GM18517 (cell line): ENCODE measurements around the gene MYO7B.

Source experiments
- ATAC-seq: cut with Tn5 transposase; IDR thresholded peaks from one replicate; pipeline ENCODE4 v1.9.1; 2021; ENCODE audit warnings: mild to moderate bottlenecking, moderate library complexity; ENCODE audit not compliant: unreplicated experiment

MYO7B gene

DNA sequence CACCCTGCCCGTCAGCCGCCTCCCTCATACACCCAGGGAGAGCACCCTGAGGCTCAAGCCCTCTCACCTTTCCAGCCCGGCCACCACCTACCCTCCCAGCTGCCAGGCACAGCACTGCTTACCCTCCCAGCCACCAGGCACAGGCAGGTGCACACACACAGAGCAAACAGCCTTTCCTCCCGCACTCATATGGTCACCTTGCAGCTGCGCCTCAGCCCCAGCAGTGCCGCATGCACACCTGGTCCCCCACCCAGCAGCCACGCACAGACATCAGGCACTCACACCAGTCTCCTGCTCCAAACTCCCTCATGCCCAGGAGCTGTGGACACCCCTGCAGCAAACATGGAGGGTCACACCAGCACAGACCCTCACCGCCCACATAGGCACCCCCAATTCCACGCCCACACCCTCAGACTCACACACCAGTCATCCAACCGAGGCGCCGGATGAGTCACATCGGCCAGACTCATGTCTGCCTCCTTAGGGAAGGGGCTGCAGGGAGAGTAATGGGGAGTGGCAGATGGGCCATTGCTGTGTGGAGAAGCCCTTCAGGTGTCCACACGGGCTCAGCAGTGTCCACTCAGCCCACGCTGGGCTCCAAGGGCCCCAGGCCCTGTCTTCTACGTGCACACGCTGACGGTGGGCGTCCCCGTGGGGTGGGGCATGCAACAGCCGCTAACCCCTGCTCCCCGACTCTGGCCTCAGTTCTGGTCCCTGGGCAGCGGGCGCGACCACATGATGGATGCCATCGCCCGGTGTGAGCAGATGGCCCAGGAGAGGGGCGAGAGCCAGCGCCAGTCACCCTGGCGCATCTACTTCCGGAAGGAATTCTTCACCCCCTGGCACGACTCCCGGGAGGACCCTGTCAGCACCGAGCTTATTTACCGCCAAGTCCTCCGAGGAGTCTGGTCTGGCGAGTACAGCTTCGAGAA lies 88.2 kb downstream of the MYO7B start:
- no peak for ATAC-seq

DNA sequence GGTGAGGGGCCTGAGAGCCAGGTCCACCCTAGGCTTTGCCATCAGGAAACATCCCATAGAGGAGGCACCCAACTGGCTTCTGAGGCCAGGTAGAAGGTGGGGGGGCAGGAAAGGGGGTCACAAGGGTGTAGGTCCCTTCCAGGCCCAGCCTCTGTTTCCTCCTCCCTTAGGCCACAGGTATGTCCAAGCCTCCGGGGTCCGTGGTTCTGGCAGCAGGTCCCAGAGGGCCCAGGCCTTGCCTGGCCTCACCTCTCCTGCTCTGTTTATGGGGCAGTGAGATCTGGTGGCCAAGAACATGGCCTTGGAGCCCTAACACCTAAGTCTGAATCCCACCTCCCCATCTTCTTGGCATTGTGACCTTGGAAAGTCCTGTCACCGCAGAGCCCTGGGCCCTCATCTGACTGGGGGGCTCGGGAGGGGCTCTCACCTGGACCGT lies 88.9 kb downstream of the MYO7B start:
- no peak for ATAC-seq

DNA sequence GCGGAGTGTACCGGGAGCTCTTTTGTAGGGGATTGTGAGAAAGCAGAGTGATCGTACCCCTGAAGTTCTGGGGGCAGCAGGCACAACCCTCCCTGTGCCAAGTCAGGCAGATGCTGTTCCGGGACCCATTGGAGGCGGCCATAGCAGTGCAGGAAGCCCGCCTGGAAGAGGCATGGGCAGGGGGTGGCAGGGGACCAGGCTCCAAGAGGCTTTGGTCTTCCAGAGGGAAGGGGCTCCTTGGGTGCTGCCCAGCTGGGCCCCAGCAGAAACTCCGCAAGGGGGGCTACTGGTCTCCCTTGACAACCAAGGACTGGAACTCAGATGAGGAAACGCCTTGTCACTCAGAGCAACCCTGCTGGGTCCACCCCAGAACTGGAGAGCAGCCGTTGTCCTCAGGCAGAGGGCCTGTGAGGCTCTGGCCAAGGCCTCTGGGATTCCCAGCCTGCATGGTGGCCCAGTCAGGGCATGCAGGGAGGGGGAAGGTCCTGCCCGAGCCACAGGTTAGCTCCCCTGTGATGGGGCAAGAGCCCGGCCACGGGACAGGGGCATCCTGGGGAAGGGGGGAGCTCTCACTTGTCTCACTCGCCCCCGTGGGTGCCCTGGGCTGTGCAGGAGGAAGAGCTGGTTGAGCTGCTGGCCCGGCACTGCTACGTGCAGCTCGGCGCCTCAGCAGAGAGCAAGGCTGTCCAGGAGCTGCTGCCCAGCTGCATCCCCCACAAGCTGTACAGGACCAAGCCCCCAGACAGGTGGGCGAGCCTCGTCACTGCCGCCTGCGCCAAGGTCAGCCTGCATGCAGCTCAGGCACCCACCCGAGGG lies 89.5 kb downstream of the MYO7B start:
- no peak for ATAC-seq

DNA sequence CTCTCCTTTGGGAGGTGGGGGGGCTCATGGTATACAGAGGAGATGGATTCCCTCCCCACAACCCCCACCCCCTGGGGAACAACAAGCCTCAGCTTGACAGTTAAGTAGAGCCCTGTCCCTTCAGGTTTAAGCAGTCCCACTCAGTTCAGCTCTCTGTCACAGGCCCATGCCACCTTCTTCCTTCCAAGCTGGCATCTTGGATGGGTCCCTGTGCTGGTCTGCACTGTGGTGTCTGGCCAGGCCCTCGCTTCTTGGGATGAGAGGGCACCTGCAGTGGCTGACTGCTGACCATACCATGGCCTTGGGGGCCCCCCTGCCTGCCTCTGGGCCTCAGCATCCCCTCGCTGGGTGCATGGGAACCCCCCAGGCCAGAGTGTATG lies 90.1 kb downstream of the MYO7B start:
- no peak for ATAC-seq

DNA sequence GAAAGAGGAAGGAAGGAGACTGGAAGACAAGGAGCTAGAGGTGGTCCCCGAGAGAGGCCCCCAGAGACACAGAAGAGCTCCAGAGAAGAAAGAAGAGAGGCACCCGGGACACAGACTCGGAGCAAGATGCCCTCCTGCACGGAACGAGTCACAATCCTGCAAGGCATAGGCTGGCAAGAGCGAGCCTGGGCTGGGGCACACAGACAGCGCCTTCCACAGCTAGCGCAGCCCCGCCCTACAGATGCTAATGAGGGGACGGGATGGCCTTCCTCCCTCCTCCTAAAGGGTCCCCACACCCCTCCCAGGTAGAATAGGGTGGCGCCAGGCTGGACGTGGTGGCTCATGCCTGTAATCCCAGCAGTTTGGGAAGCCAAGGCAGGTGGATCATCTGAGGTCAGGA lies 90.7 kb downstream of the MYO7B start:
- ATAC-seq: no peak

DNA sequence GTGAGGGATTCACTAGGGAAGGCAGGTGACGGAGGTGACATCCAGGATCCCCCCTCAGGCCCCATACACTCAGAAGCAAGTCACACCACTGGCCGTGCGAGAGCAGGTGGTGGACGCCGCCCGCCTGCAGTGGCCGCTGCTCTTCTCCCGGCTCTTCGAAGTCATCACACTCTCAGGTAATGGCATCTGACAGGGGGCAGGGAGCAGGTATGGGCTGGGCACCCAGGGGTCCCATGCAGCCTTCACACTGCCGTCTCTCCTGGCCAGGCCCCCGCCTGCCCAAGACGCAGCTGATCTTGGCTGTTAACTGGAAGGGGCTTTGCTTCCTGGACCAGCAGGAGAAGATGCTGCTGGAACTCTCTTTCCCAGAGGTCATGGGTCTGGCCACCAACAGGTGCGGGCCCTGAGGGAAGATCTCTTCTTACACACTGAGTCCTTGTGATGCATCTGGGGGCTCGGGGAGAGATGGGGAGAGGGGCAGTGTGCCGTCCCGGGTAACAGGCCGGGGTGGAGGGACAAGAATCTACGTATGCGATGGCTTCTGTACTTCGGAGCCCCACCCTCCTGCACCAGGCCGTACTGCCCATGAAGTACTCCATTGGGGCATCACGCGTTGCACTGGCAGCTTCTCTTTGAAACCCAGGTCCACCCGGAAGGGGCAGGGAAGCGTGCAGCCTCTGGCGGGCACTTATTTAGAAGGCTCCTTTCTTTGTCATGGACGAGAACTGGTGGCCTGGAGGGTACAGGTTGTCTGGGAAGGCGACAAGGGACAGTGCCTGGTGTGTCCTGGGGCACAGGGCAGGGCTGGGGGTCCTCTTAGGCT lies 91.6 kb downstream of the MYO7B start:
- no peak for ATAC-seq

DNA sequence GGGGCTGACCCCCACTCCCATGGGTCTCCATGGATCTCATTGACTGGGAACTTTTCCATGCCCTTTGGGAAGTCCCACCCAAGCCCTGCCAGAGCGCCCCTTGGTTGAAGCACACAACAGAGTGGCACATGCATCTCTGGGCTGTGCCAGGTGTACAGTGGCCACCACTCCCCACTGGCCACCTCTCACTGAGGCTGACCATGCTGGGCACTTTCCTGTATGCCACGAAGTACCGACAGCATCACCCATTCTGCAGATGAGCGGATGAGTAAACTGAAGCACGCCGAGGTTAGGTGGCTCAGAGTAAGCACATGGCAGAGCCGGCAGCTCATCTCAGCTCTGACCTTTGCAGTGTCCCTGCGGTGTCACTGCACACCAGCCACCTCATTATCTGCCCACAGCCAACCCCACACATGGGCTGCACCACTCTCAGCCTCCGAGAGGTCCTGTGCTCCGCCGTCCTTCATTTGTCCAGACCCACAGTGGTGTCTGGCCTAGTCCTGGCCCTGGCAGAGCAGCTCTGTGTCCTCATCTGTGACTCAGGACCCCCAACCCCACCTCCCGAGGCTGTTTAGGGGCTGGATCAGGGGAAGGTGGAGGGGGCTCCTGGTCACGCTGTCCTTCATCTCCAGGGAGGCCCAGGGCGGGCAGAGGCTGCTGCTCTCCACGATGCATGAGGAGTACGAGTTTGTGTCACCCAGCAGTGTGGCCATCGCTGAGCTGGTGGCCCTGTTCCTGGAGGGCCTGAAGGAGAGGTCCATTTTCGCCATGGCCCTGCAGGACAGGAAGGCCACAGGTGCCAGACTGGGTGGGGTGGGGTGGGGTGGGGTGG lies 92.5 kb downstream of the MYO7B start:
- no peak for ATAC-seq

DNA sequence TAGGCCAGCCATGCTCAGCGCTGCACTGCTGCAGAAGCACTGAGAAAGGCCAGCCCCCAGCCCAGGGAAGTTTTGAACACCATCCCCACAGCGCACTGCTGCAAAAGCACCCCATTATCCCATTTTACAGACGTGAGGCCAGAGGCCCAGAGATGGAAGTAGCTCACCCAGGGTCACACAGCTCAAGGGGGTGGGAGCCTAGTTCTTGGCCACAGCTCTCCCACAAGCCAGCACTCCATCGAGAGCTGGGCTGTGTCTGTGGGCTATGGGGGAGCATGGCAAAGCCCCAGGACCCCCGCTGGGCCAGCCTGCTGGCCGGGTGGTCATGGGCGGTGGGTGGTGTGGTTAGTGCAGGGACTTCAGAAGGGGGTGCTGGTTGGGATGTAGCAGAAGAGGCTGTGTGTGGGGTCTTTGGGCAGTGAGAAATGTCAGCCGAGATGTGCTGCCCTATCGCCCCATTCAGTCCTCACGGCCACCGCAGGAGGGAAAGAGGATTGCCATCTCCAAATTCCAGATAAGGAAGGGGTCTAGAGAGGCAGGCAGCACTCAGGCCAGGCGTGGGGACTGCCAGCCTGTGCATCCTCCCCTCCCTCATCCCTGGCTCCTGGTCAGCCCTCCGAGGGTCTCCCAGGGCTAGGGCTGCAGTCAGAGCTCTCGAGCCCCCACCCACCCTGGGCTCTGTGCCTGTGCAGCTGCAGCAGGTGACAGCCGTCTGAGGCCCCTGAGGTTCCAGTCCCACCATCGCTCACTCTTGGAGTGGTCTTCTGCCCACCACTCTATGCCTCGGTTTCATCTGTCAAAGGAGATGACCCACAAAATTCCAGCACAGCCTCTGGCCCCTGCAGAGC lies 93.5 kb downstream of the MYO7B start:
- ATAC-seq: no peak

DNA sequence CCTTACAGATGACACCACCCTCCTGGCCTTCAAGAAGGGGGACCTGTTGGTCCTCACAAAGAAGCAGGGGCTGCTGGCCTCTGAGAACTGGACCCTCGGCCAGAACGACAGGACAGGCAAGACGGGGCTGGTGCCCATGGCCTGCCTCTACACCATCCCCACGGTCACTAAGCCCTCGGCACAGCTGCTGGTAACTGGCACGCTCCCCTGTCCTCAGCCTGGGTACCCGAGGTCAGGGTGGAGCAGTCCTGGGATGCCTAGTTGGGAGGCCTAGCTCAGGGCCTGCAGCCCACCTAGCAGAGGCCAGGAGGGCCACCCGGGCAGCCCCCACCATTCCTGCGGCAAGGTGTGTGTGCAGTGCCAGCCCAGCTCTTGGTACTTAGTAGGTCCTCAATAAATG lies 94.2 kb downstream of the MYO7B start:
- no peak for ATAC-seq

DNA sequence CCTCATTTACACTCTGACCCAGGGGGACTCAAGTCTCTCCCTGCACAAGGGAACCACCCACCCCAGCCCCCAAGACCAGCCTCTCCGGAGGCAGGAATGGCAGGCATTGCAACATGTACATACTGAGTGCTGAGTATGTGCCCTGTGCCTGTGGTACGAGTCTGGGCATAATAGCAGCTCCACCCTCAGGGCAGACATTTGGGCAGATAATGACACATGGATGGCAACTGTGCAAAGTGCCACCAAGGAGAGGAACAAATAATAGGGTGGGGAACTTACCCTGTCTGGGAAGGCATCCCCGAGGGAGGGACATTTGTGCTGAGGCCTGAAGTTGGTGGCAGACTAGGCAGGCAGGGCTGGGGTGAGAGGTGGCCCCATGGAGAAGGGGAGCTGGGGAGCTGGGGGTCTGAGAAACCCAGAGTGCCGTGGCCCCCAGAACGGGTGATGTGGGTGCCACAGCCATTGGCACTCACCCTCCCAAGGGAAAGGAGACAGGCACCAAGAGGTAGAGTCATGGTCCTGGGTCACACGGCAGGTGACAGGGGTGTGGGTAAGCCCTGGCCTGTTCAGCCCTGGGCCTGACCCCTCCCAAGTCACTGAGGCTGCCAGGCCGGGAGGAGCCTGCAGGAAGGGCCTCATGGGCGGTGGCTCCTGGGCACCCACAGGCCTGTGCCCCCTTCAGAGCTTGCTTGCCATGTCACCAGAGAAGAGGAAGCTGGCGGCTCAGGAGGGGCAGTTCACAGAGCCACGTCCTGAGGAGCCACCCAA lies 94.8 kb downstream of the MYO7B start:
- ATAC-seq: no peak

DNA sequence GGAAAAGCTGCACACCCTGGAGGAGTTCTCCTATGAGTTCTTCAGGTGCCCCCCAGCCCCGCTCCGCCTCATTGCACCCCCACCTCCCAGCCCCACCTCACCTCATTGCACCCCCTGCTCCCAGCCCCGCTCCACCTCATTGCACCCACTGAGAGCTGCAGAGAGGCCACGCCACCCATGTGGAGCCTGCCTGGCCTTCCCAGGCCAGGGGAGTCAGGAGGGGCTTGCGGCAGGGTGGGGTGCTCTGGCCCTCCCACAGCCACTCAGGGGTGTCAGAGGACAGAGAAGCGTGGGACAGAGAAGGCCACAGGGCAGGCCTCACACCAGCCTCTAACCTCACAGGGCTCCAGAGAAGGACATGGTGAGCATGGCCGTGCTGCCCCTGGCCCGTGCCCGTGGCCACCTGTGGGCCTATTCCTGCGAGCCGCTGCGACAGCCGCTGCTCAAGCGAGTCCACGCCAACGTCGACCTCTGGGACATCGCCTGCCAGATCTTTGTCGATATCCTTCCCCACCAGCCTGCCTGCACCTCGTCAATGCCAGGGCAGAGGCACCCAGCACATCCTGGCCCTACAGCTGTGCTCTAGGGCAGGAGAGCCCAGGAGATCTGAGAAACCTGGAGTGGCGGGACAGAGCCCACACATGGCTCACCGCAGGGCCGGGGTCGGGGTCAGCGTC lies 95.5 kb downstream of the MYO7B start:
- no peak for ATAC-seq

DNA sequence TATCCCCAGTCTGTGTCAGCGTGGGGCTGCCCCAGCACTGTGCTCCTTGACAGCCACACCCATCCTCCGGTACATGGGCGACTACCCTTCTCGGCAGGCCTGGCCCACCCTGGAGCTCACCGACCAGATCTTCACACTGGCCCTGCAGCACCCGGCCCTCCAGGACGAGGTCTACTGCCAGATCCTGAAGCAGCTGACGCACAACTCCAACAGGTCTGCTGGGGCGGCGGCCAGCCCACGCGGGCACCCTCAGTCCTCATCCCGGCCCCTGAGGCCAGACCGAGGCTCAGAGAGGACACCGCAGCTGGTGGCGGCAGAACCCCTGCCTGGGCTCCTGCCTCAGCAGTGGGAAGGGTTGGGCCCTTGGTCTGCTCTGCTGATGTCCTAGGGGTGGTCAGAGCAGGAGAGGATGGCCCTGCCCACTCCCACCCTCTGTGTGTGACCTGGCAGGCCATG lies 96.1 kb downstream of the MYO7B start:
- no peak for ATAC-seq

DNA sequence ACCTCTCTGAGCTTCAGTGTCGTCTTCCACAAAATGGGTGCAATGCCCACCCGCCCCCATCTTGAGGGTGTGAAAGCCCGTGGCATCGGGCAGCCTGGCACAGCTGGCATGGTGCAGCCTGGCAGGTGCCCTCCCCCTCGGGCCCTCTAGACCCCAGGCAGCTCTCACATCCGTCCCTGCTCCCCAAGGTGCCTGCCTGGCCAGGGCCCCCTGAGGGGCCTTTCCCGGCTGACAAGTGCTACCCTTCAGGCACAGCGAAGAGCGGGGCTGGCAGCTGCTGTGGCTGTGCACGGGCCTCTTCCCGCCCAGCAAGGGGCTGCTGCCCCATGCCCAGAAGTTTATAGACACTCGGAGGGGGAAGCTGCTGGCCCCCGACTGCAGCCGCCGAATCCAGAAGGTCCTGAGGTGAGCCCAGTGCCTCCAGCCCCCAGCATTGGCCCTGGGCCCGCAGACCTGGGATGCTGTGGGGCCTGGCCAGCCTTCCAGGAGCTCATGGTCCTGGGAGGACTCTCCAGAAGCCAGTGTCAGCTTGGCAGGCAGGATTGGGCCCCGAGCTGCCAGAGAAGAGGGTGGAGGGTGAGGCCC lies 96.6 kb downstream of the MYO7B start:
- no peak for ATAC-seq

DNA sequence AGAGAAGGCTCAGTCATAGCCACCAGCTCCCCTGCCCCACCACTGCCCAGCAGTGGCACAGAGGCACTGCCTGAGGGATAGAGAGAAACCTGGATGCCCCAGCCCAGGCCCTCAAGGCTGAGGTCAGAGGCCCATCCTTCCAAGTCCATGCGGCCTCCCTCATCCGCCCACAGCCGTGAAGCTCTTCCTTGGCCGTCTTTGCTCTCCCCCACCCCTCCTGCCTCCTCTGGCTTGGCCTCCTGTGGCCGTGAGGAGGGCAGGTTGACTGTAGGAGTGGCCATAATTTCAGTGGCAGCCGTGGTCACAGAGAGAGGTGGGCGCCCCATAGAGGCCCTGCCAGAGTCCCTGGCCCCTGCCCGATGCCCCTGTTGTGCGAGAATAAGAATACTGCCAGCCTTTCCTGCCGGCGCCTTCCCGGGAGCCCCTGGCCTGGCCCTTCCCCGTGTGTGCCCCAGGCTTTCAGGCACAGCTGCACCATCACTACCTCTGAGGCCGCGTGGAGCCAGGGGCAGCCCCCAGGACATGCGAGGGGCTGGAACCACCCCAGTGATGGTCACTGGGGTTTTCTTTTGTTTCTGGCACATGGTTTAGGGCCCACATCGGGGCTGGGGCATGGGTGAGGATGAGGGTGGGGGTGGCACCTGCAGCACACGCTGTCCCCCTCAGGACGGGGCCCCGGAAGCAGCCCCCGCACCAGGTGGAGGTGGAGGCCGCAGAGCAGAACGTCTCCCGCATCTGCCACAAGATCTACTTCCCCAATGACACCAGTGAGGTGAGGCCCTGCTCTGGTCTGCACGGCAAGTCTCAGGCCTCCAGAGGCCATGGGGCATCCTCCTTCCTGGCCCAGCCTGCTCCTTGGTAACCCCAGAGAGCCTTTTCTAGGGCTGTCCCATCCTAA lies 97.4 kb downstream of the MYO7B start:
- peak; percentile 61 for ATAC-seq

DNA sequence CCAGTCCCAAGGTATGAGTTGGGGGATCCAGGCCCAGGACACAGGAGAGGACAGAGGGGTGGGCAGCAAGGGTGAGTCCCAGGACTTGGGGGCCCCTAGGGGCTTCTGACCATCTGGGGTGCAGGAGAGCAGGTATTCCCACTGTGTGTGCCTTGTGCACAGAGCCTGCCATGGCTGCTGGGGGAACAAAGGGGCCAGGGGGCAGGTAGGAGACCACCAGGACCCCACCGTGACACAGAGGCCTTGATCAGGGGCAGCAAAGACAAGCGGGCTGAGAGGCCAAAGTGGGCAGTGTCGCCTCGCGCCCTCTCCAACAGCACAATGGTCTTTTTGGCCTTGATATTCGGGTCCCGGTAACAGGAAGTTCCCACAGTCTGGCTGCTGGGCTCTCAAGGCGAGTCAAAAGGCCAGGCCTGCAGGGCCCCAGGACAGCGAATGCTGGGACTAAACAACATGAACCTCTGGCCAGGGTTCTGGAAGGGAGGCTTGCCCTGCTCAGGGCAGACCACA lies 98.1 kb downstream of the MYO7B start:
- no peak for ATAC-seq

DNA sequence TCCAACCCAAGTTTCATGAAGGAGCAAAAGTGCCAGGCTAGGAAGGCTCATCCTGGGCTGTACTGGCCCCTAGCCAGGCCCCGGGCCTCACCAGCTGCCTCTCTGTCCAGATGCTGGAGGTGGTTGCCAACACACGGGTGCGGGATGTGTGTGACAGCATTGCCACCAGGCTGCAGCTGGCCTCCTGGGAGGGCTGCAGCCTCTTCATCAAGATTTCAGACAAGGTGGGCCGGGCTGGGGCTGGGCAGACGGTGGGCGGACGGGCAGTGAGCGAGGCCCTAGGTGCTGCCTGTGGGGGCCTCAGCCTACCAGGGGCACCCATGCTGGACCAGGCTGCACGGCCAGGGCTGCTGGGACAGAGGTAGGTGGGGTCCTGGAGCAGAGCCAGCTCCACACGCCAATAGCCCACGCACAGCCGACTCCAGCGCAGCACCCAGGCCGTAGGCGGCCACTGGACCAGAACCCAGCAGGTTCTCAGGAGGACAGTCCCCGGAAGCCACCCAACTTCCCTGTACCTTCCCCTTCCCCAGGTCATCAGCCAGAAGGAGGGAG lies 98.7 kb downstream of the MYO7B start:
- no peak for ATAC-seq
